PC-9 (cell line): ENCODE measurements around the gene KIAA1671. TPM values are rescaled to one million over a fixed set of nuclear protein-coding genes. Genes with fewer than 3 reads are reported as not detected.

Experiments
- BruUV-seq: library from RNA; stranded (reverse); fragments of 400-500 nt; replicated peaks from 2 replicates; lab custom pipeline; 2021; lab: Mats Ljungman, UMichigan
- CTCF ChIA-PET: fragments of 300-600 bp; sonication (Branson Sonifier 250); formaldehyde crosslinking; loops from one replicate; lab custom pipeline; 2022; ENCODE audit warnings: antibody characterized with exemption; lab: Charles Lee
- POLR2A ChIA-PET: fragments of 300-600 bp; sonication (Branson Sonifier 250); formaldehyde crosslinking; loops from one replicate; lab custom pipeline; 2022; ENCODE audit warnings: antibody characterized with exemption; ENCODE audit not compliant: unreplicated experiment; lab: Charles Lee
- DNase-seq, 2 experiments: peaks; one replicate each; pipeline versions ENCODE4 v3.0.0 to v3.0.0-alpha.2; 2015 to 2022; ENCODE audit warnings: mixed read lengths in 1 of 2
- H2AFZ ChIP-seq: fragments of 200-600 bp; sonication (generic); 2 replicates; pipeline ENCODE4 v1.8.1; 2017; ENCODE audit warnings: antibody characterized with exemption
- H3F3A ChIP-seq: fragments of 200-600 bp; sonication (generic); 2 replicates; pipeline ENCODE4 v1.8.1; 2017; ENCODE audit warnings: antibody characterized with exemption, mild to moderate bottlenecking, low read depth; ENCODE audit not compliant: insufficient read depth
- H3K27ac ChIP-seq: fragments of 200-600 bp; sonication (generic); 2 replicates; pipeline ENCODE4 v1.6.1; 2016; ENCODE audit warnings: mixed run types
- H3K27me3 ChIP-seq: fragments of 200-600 bp; sonication (generic); 2 replicates; pipeline ENCODE4 v1.6.1; 2016; ENCODE audit warnings: low read depth, mixed run types; ENCODE audit not compliant: insufficient read depth
- H3K36me3 ChIP-seq: fragments of 200-600 bp; sonication (generic); 2 replicates; pipeline ENCODE4 v1.6.1; 2016; ENCODE audit warnings: low read depth, mixed run types
- H3K4me1 ChIP-seq: fragments of 200-600 bp; sonication (generic); replicated peaks from 2 replicates; pipeline ENCODE4 v1.6.1; 2016; ENCODE audit warnings: mixed run types; ENCODE audit not compliant: insufficient read depth
- H3K4me2 ChIP-seq: fragments of 200-600 bp; sonication (generic); 2 replicates; pipeline ENCODE4 v1.6.1; 2017; ENCODE audit warnings: mixed run types
- H3K4me3 ChIP-seq: fragments of 200-600 bp; sonication (generic); 2 replicates; pipeline ENCODE4 v1.6.1; 2016; ENCODE audit warnings: mixed run types
- H3K79me2 ChIP-seq: fragments of 200-600 bp; sonication (generic); 2 replicates; pipeline ENCODE4 v1.6.1; 2017; ENCODE audit warnings: low read depth, mixed run types
- H3K9me2 ChIP-seq: fragments of 200-600 bp; sonication (generic); 2 replicates; pipeline ENCODE4 v1.8.1; 2017; ENCODE audit warnings: mild to moderate bottlenecking; ENCODE audit not compliant: insufficient read depth
- H3K9me3 ChIP-seq: fragments of 200-600 bp; sonication (generic); 2 replicates; pipeline ENCODE4 v1.8.1; 2016; ENCODE audit warnings: low read depth; ENCODE audit not compliant: insufficient read depth
- H4K20me1 ChIP-seq: fragments of 200-600 bp; sonication (generic); 2 replicates; pipeline ENCODE4 v1.8.1; 2017; ENCODE audit not compliant: insufficient read depth
- CTCF ChIP-seq: fragments of 200-600 bp; sonication (generic); conservative IDR thresholded peaks from 2 replicates; pipeline ENCODE4 v1.6.1; 2017; ENCODE audit warnings: mixed run types, antibody characterized with exemption, mild to moderate bottlenecking, moderate library complexity
- EZH2 ChIP-seq: fragments of 200-600 bp; sonication (generic); IDR thresholded peaks from 2 replicates; pipeline ENCODE4 v1.8.0; 2017; ENCODE audit warnings: antibody characterized with exemption, low read depth
- intact Hi-C: fragments of 100-400 bp; cut with micrococcal nuclease; formaldehyde crosslinking; loops from one replicate; pipeline ENCODE4 v1.10.0; 2022; ENCODE audit not compliant: unreplicated experiment
- total RNA-seq: library from RNA; stranded (reverse); gene quantifications from 2 replicates; pipeline ENCODE4 v1.2.3, GENCODE V29; 2021

Gene KIAA1671
- total RNA-seq, 1 experiment from 2014 or later: 44.3 TPM

DNA sequence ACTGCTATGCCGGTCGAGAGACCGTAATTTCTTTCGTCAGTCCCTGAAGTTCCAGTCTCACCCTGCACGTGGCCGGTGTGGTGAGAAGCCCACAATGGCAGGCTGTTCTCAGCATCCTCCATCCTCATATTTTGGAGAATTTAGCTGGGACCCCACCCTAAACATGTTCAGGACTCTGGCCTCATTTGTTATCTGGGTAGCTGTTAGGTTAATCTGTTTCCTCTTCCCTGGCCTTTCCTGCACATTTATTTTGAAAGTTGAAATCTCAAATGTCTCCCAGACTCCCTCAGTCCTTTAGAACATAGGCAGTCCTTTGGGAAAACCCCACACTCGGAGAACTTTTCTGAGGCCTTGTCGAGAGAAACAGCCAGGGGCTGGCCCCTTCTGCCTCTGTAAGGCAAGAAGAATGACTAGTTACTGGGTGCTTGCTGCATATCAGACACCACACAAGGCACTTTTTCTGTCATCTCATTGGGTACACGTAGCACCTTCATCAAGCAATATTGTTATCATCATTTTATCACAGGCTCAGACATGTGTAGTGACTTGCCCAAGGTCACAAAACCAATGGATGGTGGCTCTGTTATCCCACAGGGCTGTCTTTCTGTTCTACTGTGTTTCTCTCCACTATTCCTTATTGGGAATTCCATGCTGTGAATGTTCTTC lies 137.8 kb downstream of the KIAA1671 start:
- CTCF ChIA-PET: no interaction called here
- intact Hi-C loops: no loop called here
- H3K9me2 ChIP-seq: no peaks in the 10 kb centered on the region

GRCh38 chr22:25091458-25091857 lies 138.9 kb downstream of the KIAA1671 start:
- DNase-seq: no peak
- no peaks in the 10 kb centered on the region for H3K4me1 ChIP-seq
- no peaks in the 10 kb centered on the region for H3K36me3 ChIP-seq
- no peaks in the 10 kb centered on the region for H3K27me3 ChIP-seq
- intact Hi-C loops: no loop called here
- no TSS peak for BruUV-seq
- no peak overlapping the region for H3K27ac ChIP-seq
- H2AFZ ChIP-seq: no peak overlapping the region
- no peaks in the 10 kb centered on the region for H3F3A ChIP-seq
- H3K4me3 ChIP-seq: no peak overlapping the region
- CTCF ChIA-PET: no interaction called here
- POLR2A ChIA-PET: no interaction called here
- H3K4me2 ChIP-seq: no peak overlapping the region
- no peaks in the 10 kb centered on the region for H3K9me2 ChIP-seq
- no peaks in the 10 kb centered on the region for H3K79me2 ChIP-seq
- TF ChIP-seq CTCF: no peak
- no peak for TF ChIP-seq EZH2
- H4K20me1 ChIP-seq: peaks cover 3% of the 10 kb centered on the region; the same call in 1 of the 2 replicates
- H3K9me3 ChIP-seq: no peaks in the 10 kb centered on the region

More for the DNA sequence above, 137.8 kb downstream of the KIAA1671 start:
- no peaks in the 10 kb centered on the region for H3K4me1 ChIP-seq
- no TSS peak for BruUV-seq
- POLR2A ChIA-PET: no interaction called here
- no peaks in the 10 kb centered on the region for H3K36me3 ChIP-seq
- no peak overlapping the region for H3K4me2 ChIP-seq
- no peak overlapping the region for H2AFZ ChIP-seq
- no peaks in the 10 kb centered on the region for H3K9me3 ChIP-seq
- H3K4me3 ChIP-seq: no peak overlapping the region
- H3K27me3 ChIP-seq: no peaks in the 10 kb centered on the region
- H4K20me1 ChIP-seq: peaks cover 3% of the 10 kb centered on the region; the same call in 1 of the 2 replicates
- DNase-seq: no peak
- no peak overlapping the region for H3K27ac ChIP-seq
- no peaks in the 10 kb centered on the region for H3F3A ChIP-seq
- no peak for TF ChIP-seq EZH2
- H3K79me2 ChIP-seq: no peaks in the 10 kb centered on the region

DNA sequence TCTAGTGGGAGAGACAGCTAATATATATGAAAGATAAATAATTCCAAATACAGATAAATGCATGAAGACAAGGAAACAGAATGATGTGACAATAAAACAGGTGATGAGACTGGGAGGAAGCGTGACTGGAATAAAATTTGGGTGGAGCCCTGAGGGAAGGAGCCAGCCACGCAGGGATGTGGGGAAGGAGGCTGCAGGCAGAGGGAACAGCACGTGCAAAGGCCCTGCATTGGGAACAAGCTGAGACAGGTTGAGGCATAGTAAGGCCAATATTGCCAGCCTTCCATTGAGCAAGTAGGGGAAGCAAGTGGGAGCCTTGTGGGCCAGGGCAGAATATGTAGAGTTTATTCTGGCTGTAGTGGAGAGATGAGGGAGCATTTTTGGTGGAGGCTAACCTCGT lies 139.6 kb downstream of the KIAA1671 start:
- no TSS peak for BruUV-seq
- H3K27me3 ChIP-seq: no peaks in the 10 kb centered on the region
- no peak overlapping the region for H3K4me2 ChIP-seq
- no peaks in the 10 kb centered on the region for H3F3A ChIP-seq
- H4K20me1 ChIP-seq: peaks cover 3% of the 10 kb centered on the region; the same call in 1 of the 2 replicates
- H3K36me3 ChIP-seq: no peaks in the 10 kb centered on the region
- no peaks in the 10 kb centered on the region for H3K9me3 ChIP-seq
- H3K79me2 ChIP-seq: no peaks in the 10 kb centered on the region
- H3K9me2 ChIP-seq: no peaks in the 10 kb centered on the region
- H3K27ac ChIP-seq: no peak overlapping the region
- intact Hi-C loops: no loop called here
- ChIA-PET POLR2A (no interaction called here), CTCF (no interaction called here)
- TF ChIP-seq EZH2 (no peak), CTCF (no peak)
- H2AFZ ChIP-seq: no peak overlapping the region
- DNase-seq: no peak
- H3K4me1 ChIP-seq: no peaks in the 10 kb centered on the region
- no peak overlapping the region for H3K4me3 ChIP-seq

- intact Hi-C loops: no loop called here
These were observed 142.1 kb downstream of the KIAA1671 start for GRCh38 chr22:25094579-25094978.

More at GRCh38 chr22:25094579-25094978, 142.1 kb downstream of the KIAA1671 start:
- DNase-seq: no peak
- no peak for TF ChIP-seq EZH2
- no peak for TF ChIP-seq CTCF
- H3F3A ChIP-seq: no peaks in the 10 kb centered on the region
- CTCF ChIA-PET: no interaction called here
- POLR2A ChIA-PET: no interaction called here
- H3K27me3 ChIP-seq: no peaks in the 10 kb centered on the region
- no peak overlapping the region for H2AFZ ChIP-seq
- H3K4me1 ChIP-seq: no peaks in the 10 kb centered on the region
- peaks cover 3% of the 10 kb centered on the region; the same call in 1 of the 2 replicates for H4K20me1 ChIP-seq
- H3K9me2 ChIP-seq: no peaks in the 10 kb centered on the region
- H3K27ac ChIP-seq: no peak overlapping the region
- H3K4me2 ChIP-seq: no peak overlapping the region
- no peaks in the 10 kb centered on the region for H3K79me2 ChIP-seq
- no peak overlapping the region for H3K4me3 ChIP-seq
- H3K36me3 ChIP-seq: no peaks in the 10 kb centered on the region
- no peaks in the 10 kb centered on the region for H3K9me3 ChIP-seq
- no TSS peak for BruUV-seq
